K562 (cell line): ENCODE measurements around the gene CIAO1. TPM values are rescaled to one million over a fixed set of nuclear protein-coding genes. Genes with fewer than 3 reads are reported as not detected.

ENCODE experiments used
- ATAC-seq: fragments of 200-7000 bp; cut with Tn5 transposase; 3 replicates; pipeline ENCODE4 v1.9.1; 2020; ENCODE audit warnings: moderate library complexity
- BruUV-seq: library from RNA; stranded (reverse); fragments of 400-500 nt; replicated peaks from 2 replicates; lab custom pipeline; 2021; lab: Mats Ljungman, UMichigan
- CTCF ChIA-PET: fragments of 300-600 bp; formaldehyde crosslinking; extraction: SDS; loops from one replicate; lab custom pipeline; 2021; ENCODE audit warnings: low intra/inter-chr PET ratio; lab: Yijun Ruan, JAX
- POLR2A ChIA-PET: fragments of 300-600, 350-650 bp; sonication (Branson Sonifier 250); formaldehyde crosslinking; extraction: SDS; loops from one replicate; lab custom pipeline; 2021; ENCODE audit warnings: antibody characterized with exemption, inconsistent platforms; lab: Yijun Ruan, JAX
- DNase-seq, 4 experiments: peaks; one replicate each; pipeline versions ENCODE4 v3.0.0 to v3.0.0-alpha.2; 2011 to 2018; ENCODE audit warnings: low spot score in 3 of 4, mixed read lengths in 3 of 4; ENCODE audit errors: extremely low read depth in 1 of 4
- FAIRE-seq: peaks from 2 replicates; lab custom pipeline; 2011; peaks lifted over from hg19 to GRCh38; lab: Jason Lieb, UNC
- H2AFZ ChIP-seq: 2 replicates; pipeline ENCODE4 v1.6.0; 2011; ENCODE audit warnings: low read depth, low read length, control low read depth, inconsistent platforms
- H3K27ac ChIP-seq: fragments of 200-600 bp; 3 replicates; pipeline ENCODE4 v1.8.0; 2011; ENCODE audit warnings: low read depth, mild to moderate bottlenecking, control low read depth, inconsistent platforms, low read length, moderate library complexity, mixed read lengths; ENCODE audit errors: extremely low read depth
- H3K27me3 ChIP-seq, 2 experiments: fragments of 300-600 bp in 1 of 2; 2 replicates in 1 of 2; 3 replicates in 1 of 2; pipeline versions ENCODE4 v1.6.0 to v1.8.0; 2011; ENCODE audit warnings: inconsistent platforms in 2 of 2, low read length in 2 of 2, mild to moderate bottlenecking in 1 of 2, mixed read lengths in 1 of 2, moderate library complexity in 1 of 2; ENCODE audit not compliant: control insufficient read depth in 2 of 2, insufficient read depth in 2 of 2
- H3K36me3 ChIP-seq: fragments of 300-600 bp; 3 replicates; pipeline ENCODE4 v1.8.0; 2011; ENCODE audit warnings: mild to moderate bottlenecking, low read length, inconsistent platforms; ENCODE audit not compliant: control insufficient read depth, insufficient read depth
- H3K4me1 ChIP-seq, 2 experiments: fragments of 200-600 bp in 1 of 2; replicated peaks in 1 of 2; 2 replicates in 1 of 2; 3 replicates in 1 of 2; pipeline versions ENCODE4 v1.5.1 to v1.8.0; 2011; ENCODE audit warnings: inconsistent platforms in 2 of 2, low read length in 2 of 2, mild to moderate bottlenecking in 1 of 2, mixed read lengths in 1 of 2, moderate library complexity in 1 of 2; ENCODE audit not compliant: control insufficient read depth in 2 of 2, insufficient read depth in 2 of 2
- H3K4me2 ChIP-seq: 2 replicates; pipeline ENCODE4 v1.6.1; 2011; ENCODE audit warnings: low read length, control low read depth, inconsistent platforms, mixed read lengths; ENCODE audit not compliant: insufficient read depth
- H3K4me3 ChIP-seq: fragments of 200-600 bp; sonication (generic), shearing (Covaris generic); 2 replicates; pipeline ENCODE4 v1.5.1; 2016; ENCODE audit warnings: control low read depth, inconsistent platforms
- H3K79me2 ChIP-seq: fragments of 200-600 bp; 3 replicates; pipeline ENCODE4 v1.8.0; 2011; ENCODE audit warnings: low read length, inconsistent platforms; ENCODE audit not compliant: control insufficient read depth, insufficient read depth
- H3K9ac ChIP-seq, 2 experiments: 2 replicates each; pipeline versions ENCODE4 v1.6.0 to v1.6.1; 2011; ENCODE audit warnings: low read depth in 2 of 2, low read length in 2 of 2, control low read depth in 1 of 2, inconsistent platforms in 1 of 2, mild to moderate bottlenecking in 1 of 2, mixed read lengths in 1 of 2; ENCODE audit not compliant: insufficient read depth in 1 of 2
- H3K9me1 ChIP-seq: one replicate; pipeline ENCODE4 v1.6.0; 2011; ENCODE audit warnings: inconsistent platforms, mild to moderate bottlenecking, low read length, moderate library complexity; ENCODE audit not compliant: control insufficient read depth, insufficient read depth
- H3K9me3 ChIP-seq: replicated peaks from 2 replicates; pipeline ENCODE4 v1.5.1; 2011; ENCODE audit warnings: low read depth, low read length, inconsistent platforms; ENCODE audit not compliant: control insufficient read depth, insufficient read depth
- H4K20me1 ChIP-seq: replicated peaks from 2 replicates; pipeline ENCODE4 v1.6.1; 2011; ENCODE audit warnings: low read length, inconsistent platforms, mixed read lengths; ENCODE audit not compliant: control insufficient read depth, insufficient read depth
- MYBL2 ChIP-seq, 2 experiments: fragments of 450-650 bp in 1 of 2; sonication (generic) in 1 of 2; formaldehyde crosslinking in 1 of 2; IDR thresholded peaks; 2 replicates each; pipeline versions ENCODE4 v1.6.1 to v1.8.1; 2017 to 2022; ENCODE audit warnings: borderline replicate concordance in 1 of 2, inconsistent platforms in 1 of 2, low read depth in 1 of 2, mild to moderate bottlenecking in 1 of 2, missing genetic modification reagents in 1 of 2, moderate library complexity in 1 of 2
- WGBS: fragments of 100-300 bp; shearing (Covaris generic); methylation state at CpG from one replicate; pipeline ENCODE4 v1.1.6; 2016; ENCODE audit warnings: low coverage, mixed read lengths; ENCODE audit not compliant: insufficient coverage; ENCODE audit errors: missing lambda C conversion rate; 5-methylcytosine and 5-hydroxymethylcytosine counted together
- in situ Hi-C: fragments of 300-500 bp; cut with MboI; formaldehyde crosslinking; loops from 4 replicates; pipeline ENCODE4 v1.15.0; 2018; ENCODE audit warnings: inconsistent platforms, mixed read lengths
- intact Hi-C: fragments of 100-400 bp; cut with micrococcal nuclease; formaldehyde crosslinking; loops from 2 replicates; pipeline ENCODE4 v1.14.2; 2022
- polyA plus RNA-seq, 8 experiments: library from polyadenylated mRNA; depleted of rRNA in 4 of 8; stranded (reverse) in 5 of 8; unstranded in 3 of 8; fragments of >200 nt; fragmentation: Nextera tagmentation in 2 of 8; fragmentation: Illumina TruSeq in 1 of 8; extraction: Ambion mirVana in 2 of 8; extraction: Trizol in 1 of 8; gene quantifications; 2 replicates each; pipeline versions ENCODE4 v1.2.1 to v1.2.3, GENCODE V29; 2011 to 2014; ENCODE audit warnings: inconsistent platforms in 1 of 8, missing spikeins in 1 of 8
- total RNA-seq, 7 experiments: library from RNA; depleted of rRNA in 6 of 7; stranded (reverse); fragments of >200 nt in 6 of 7; fragmentation: Illumina TruSeq in 2 of 7; extraction: Trizol in 2 of 7; gene quantifications; 2 replicates each; pipeline versions ENCODE4 v1.2.1 to v1.2.3, GENCODE V29; 2011 to 2021; ENCODE audit warnings: low replicate concordance in 1 of 7
- TF ChIP-seq, protein P1 (sequence below): fragments of 450-650 bp; IDR thresholded peaks from 2 replicates; pipeline ENCODE4 v1.6.1; 2016; ENCODE audit warnings: low read depth, mild to moderate bottlenecking, moderate library complexity
- TF ChIP-seq, protein P2 (sequence below), 2 experiments: IDR thresholded peaks in 1 of 2; conservative IDR thresholded peaks in 1 of 2; 2 replicates each; pipeline ENCODE4 v1.6.1; 2016; ENCODE audit warnings: low read depth in 2 of 2, mild to moderate bottlenecking in 1 of 2, missing compliant biosample characterization in 1 of 2, missing genetic modification characterization in 1 of 2, moderate library complexity in 1 of 2
- TF ChIP-seq, protein P3 (sequence below): fragments of 450-650 bp; IDR thresholded peaks from 2 replicates; pipeline ENCODE4 v1.6.1; 2017; ENCODE audit warnings: mild to moderate bottlenecking, moderate library complexity
- TF ChIP-seq, protein P4 (sequence below): fragments of 250-450 bp; sonication (Bioruptor Pico); IDR thresholded peaks from 2 replicates; pipeline ENCODE4 v1.4.0; 2020; ENCODE audit warnings: mild to moderate bottlenecking, moderate library complexity, borderline replicate concordance
- TF ChIP-seq, protein P5 (sequence below): fragments of 450-650 bp; IDR thresholded peaks from 2 replicates; pipeline ENCODE4 v1.6.1; 2018; ENCODE audit not compliant: partially characterized antibody

CIAO1 gene
- total and polyA plus RNA-seq, 9 of the 15 experiments (the other 6 are each of a cell fraction or from before 2014, with no cell fraction given), result 11.4 to 156 (median 92.8) TPM

DNA sequence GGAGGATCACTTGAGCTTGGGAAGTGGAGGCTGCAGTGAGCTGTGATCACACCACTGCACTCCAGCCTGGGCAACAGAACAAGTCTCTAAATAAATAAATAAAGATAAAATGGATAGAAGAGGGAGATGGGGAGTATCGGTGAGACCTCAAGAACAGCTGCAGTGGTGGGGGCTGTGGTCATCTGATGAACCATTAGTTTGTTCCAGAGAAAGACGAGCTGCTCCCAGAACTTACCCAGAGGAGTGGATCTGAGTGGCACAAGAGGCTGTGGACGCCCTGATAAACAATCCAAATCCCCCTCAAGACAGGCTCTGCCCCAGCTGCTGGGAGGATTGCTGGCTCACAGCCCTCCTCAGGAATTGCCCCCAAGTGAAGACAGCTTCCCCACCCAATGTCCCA, 26.9 kb upstream of the CIAO1 start (continued):
- TF ChIP-seq, protein P1, sequence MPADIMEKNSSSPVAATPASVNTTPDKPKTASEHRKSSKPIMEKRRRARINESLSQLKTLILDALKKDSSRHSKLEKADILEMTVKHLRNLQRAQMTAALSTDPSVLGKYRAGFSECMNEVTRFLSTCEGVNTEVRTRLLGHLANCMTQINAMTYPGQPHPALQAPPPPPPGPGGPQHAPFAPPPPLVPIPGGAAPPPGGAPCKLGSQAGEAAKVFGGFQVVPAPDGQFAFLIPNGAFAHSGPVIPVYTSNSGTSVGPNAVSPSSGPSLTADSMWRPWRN, result no peak
- TF ChIP-seq, all 486 proteins: peak for 0

DNA sequence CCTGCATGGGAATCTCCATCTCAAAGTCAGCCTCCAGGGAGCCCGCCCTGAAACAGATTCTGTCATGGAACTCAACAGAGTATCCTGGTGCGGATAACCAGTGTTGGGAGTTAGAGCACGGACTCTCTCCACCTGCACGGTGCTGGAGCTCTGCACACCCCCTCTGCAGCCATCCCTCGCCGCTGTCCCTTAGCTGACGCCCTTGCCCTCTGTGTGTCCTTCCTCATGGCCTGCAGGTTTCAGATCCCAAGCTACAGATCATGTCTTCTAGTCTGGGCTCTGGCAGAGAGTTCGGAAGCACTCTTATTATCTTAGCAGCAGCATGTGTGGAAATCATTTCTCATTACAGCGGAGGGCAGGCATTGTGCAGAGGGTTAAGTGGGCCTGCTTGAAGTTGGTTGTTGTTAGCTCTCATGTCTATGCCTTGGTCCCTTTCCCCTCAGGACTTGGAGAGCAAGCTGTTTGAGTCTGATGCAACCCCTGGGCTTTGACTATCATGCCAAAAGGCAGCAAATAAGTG, 26.2 kb upstream of the CIAO1 start:
- H3K4me1 ChIP-seq, result no peaks in the 10 kb centered on the region
- WGBS, result 82% methylated on average over 9 of the region's 9 CpGs
- in situ Hi-C loops, result no loop called here
- TF ChIP-seq, protein P2, sequence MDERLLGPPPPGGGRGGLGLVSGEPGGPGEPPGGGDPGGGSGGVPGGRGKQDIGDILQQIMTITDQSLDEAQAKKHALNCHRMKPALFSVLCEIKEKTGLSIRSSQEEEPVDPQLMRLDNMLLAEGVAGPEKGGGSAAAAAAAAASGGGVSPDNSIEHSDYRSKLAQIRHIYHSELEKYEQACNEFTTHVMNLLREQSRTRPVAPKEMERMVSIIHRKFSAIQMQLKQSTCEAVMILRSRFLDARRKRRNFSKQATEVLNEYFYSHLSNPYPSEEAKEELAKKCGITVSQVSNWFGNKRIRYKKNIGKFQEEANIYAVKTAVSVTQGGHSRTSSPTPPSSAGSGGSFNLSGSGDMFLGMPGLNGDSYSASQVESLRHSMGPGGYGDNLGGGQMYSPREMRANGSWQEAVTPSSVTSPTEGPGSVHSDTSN (CRISPR knock-in tag; IDR thresholded peaks at IDR 0.05; ENCODE audit: low read depth), result no peak
- TF ChIP-seq, protein P2 (tag; conservative IDR thresholded peaks at IDR 0.05; ENCODE audit: low read depth), result no peak
- TF ChIP-seq MYBL2 (IDR thresholded peaks at IDR 0.05; ENCODE audit: low read depth), result no peak
- no peak for TF ChIP-seq MYBL2 (CRISPR knock-in tag; IDR thresholded peaks at IDR 0.05; ENCODE audit: borderline replicate concordance)
- TF ChIP-seq, protein P3, sequence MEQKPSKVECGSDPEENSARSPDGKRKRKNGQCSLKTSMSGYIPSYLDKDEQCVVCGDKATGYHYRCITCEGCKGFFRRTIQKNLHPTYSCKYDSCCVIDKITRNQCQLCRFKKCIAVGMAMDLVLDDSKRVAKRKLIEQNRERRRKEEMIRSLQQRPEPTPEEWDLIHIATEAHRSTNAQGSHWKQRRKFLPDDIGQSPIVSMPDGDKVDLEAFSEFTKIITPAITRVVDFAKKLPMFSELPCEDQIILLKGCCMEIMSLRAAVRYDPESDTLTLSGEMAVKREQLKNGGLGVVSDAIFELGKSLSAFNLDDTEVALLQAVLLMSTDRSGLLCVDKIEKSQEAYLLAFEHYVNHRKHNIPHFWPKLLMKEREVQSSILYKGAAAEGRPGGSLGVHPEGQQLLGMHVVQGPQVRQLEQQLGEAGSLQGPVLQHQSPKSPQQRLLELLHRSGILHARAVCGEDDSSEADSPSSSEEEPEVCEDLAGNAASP, result no peak
- TF ChIP-seq, protein P4, sequence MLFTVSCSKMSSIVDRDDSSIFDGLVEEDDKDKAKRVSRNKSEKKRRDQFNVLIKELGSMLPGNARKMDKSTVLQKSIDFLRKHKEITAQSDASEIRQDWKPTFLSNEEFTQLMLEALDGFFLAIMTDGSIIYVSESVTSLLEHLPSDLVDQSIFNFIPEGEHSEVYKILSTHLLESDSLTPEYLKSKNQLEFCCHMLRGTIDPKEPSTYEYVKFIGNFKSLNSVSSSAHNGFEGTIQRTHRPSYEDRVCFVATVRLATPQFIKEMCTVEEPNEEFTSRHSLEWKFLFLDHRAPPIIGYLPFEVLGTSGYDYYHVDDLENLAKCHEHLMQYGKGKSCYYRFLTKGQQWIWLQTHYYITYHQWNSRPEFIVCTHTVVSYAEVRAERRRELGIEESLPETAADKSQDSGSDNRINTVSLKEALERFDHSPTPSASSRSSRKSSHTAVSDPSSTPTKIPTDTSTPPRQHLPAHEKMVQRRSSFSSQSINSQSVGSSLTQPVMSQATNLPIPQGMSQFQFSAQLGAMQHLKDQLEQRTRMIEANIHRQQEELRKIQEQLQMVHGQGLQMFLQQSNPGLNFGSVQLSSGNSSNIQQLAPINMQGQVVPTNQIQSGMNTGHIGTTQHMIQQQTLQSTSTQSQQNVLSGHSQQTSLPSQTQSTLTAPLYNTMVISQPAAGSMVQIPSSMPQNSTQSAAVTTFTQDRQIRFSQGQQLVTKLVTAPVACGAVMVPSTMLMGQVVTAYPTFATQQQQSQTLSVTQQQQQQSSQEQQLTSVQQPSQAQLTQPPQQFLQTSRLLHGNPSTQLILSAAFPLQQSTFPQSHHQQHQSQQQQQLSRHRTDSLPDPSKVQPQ, result no peak
- TF ChIP-seq, protein P5, sequence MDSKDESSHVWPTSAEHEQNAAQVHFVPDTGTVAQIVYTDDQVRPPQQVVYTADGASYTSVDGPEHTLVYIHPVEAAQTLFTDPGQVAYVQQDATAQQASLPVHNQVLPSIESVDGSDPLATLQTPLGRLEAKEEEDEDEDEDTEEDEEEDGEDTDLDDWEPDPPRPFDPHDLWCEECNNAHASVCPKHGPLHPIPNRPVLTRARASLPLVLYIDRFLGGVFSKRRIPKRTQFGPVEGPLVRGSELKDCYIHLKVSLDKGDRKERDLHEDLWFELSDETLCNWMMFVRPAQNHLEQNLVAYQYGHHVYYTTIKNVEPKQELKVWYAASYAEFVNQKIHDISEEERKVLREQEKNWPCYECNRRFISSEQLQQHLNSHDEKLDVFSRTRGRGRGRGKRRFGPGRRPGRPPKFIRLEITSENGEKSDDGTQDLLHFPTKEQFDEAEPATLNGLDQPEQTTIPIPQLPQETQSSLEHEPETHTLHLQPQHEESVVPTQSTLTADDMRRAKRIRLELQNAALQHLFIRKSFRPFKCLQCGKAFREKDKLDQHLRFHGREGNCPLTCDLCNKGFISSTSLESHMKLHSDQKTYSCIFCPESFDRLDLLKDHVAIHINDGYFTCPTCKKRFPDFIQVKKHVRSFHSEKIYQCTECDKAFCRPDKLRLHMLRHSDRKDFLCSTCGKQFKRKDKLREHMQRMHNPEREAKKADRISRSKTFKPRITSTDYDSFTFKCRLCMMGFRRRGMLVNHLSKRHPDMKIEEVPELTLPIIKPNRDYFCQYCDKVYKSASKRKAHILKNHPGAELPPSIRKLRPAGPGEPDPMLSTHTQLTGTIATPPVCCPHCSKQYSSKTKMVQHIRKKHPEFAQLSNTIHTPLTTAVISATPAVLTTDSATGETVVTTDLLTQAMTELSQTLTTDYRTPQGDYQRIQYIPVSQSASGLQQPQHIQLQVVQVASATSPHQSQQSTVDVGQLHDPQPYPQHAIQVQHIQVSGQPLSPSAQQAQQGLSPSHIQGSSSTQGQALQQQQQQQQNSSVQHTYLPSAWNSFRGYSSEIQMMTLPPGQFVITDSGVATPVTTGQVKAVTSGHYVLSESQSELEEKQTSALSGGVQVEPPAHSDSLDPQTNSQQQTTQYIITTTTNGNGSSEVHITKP, result no peak

More for the DNA sequence above, 26.2 kb upstream of the CIAO1 start:
- peaks cover 3% of the 10 kb centered on the region for H3K9me1 ChIP-seq
- H3K4me2 ChIP-seq, result no peak overlapping the region
- no peak overlapping the region for H3K4me3 ChIP-seq
- no peaks in the 10 kb centered on the region; the same call in 2 of the 3 replicates for H3K36me3 ChIP-seq
- H2AFZ ChIP-seq, result no peak overlapping the region
- no peak overlapping the region for H3K27ac ChIP-seq
- ChIA-PET POLR2A (interaction anchor here (0.9 to 3.5 kb wide), 7 partner anchors 10 to 31 kb away, joined by 4 to 14 read pairs (median 5); partner anchors contain the start of gene STARD7), CTCF (no interaction called here)
- no peaks in the 10 kb centered on the region for H3K9me3 ChIP-seq
- no peak for FAIRE-seq
- no peaks in the 10 kb centered on the region for H3K27me3 ChIP-seq
- DNase-seq, result no peak
- no peaks in the 10 kb centered on the region for H4K20me1 ChIP-seq
- no TSS peak for BruUV-seq
- no peaks in the 10 kb centered on the region for H3K79me2 ChIP-seq
- peak; percentile 30 for ATAC-seq
- peak overlapping the region in 1 of 2 experiments; percentile 23; a peak in 1 of 4 replicates for H3K9ac ChIP-seq
- intact Hi-C loops, result no loop called here
